Spleen (tissue), 11 donors: ENCODE measurements around the gene RNF152. TPM values are rescaled to one million over a fixed set of nuclear protein-coding genes. Genes with fewer than 3 reads are reported as not detected.

Experiments used
- DNase-seq: peaks from one replicate; pipeline ENCODE4 v3.0.0-alpha.2; 2020
- H3K27ac ChIP-seq, 8 donors: fragments of 200-600 bp; sonication (generic) in 7 of 8; 1 replicate in 4 of 8; 2 replicates in 4 of 8; pipeline versions ENCODE4 v1.5.0 to v1.8.0; 2016 to 2021; ENCODE audit warnings: inconsistent platforms in 4 of 8, mild to moderate bottlenecking in 4 of 8, moderate library complexity in 1 of 8
- H3K27me3 ChIP-seq, 7 donors: fragments of 200-600 bp; sonication (generic) in 6 of 7; replicated peaks in 1 of 7; 1 replicate in 4 of 7; 2 replicates in 3 of 7; pipeline versions ENCODE4 v1.5.0 to v1.8.0; 2016 to 2021; ENCODE audit warnings: inconsistent platforms in 3 of 7, mild to moderate bottlenecking in 1 of 7
- H3K36me3 ChIP-seq, 6 donors: fragments of 200-600 bp; sonication (generic) in 5 of 6; 1 replicate in 4 of 6; 2 replicates in 2 of 6; pipeline versions ENCODE4 v1.5.0 to v1.8.0; 2016 to 2021; ENCODE audit warnings: inconsistent platforms in 2 of 6
- H3K4me1 ChIP-seq, 6 donors: fragments of 200-600 bp; sonication (generic) in 5 of 6; 1 replicate in 3 of 6; 2 replicates in 3 of 6; pipeline versions ENCODE4 v1.5.0 to v1.8.0; 2016 to 2021; ENCODE audit warnings: inconsistent platforms in 3 of 6
- H3K4me3 ChIP-seq, 8 donors: fragments of 200-600 bp; sonication (generic) in 7 of 8; 1 replicate in 4 of 8; 2 replicates in 4 of 8; pipeline versions ENCODE4 v1.5.0 to v1.8.0; 2016 to 2021; ENCODE audit warnings: inconsistent platforms in 4 of 8, mild to moderate bottlenecking in 4 of 8, moderate library complexity in 2 of 8
- H3K9me3 ChIP-seq, 8 donors: fragments of 200-600 bp; sonication (generic) in 7 of 8; 1 replicate in 4 of 8; 2 replicates in 4 of 8; pipeline versions ENCODE4 v1.5.0 to v1.8.0; 2016 to 2021; ENCODE audit warnings: inconsistent platforms in 4 of 8
- CTCF ChIP-seq, 11 experiments: fragments of 200-600 bp in 7 of 11; fragments of 450-650 bp in 4 of 11; sonication (generic) in 4 of 11; IDR thresholded peaks in 8 of 11; conservative IDR thresholded peaks in 3 of 11; 1 replicate in 7 of 11; 2 replicates in 4 of 11; pipeline versions ENCODE4 v1.4.0 to v1.8.0; 2016 to 2021; ENCODE audit warnings: antibody characterized with exemption in 11 of 11, inconsistent platforms in 4 of 11, mild to moderate bottlenecking in 1 of 11
- POLR2A ChIP-seq, 3 donors: fragments of 450-650 bp; IDR thresholded peaks; one replicate each; pipeline ENCODE4 v1.5.1; 2017; ENCODE audit warnings: antibody characterized with exemption in 3 of 3, mild to moderate bottlenecking in 1 of 3
- POLR2AphosphoS5 ChIP-seq, 3 donors: sonication (generic); formaldehyde crosslinking; IDR thresholded peaks; one replicate each; pipeline ENCODE4 v1.5.1; 2017; ENCODE audit warnings: antibody characterized with exemption in 3 of 3
- WGBS, 5 donors: extraction: QIAGEN DNeasy Blood & Tissue Kit in 3 of 5; methylation state at CpG; one replicate each; pipeline versions ENCODE4 v1.1.5 to v1.1.7; 2013 to 2018; 5-methylcytosine and 5-hydroxymethylcytosine counted together
- intact Hi-C: fragments of 100-400 bp; cut with DNase I; formaldehyde crosslinking; loops from one replicate; pipeline ENCODE4 v1.15.0; 2023; ENCODE audit warnings: low total_unique reads
- polyA plus RNA-seq, 3 donors: library from polyadenylated mRNA; stranded (reverse); fragments of 200-250 nt; gene quantifications; one replicate each; pipeline ENCODE4 v1.2.1, GENCODE V29; 2013
- total RNA-seq, 7 donors: library from RNA; depleted of rRNA in 3 of 7; stranded (reverse); fragments of >200 nt in 3 of 7; fragmentation: NEBNext Ultra II Directional in 4 of 7; extraction: Animal tissue kit (Norgen Biotek cat#: 25700) in 4 of 7; gene quantifications; one replicate each; pipeline versions ENCODE4 v1.1.0 to v1.2.1, GENCODE V29; 2016 to 2021
- donor health status: healthy with polysubstance abuse.
- donor health status: DM: no; HTN: no; CAD: no; lungs with moderate emphysema.
- donor health status: DM: no; HTN: no; CAD: no.
- donor health status: Bipolar disorder and iron deficiency.
- donor health status: healthy.
- donor health status: DM: no; HTN: no; CAD: no.
- donor health status: DM: yes; HTN: yes; CAD: no.

The RNF152 gene
- total and polyA plus RNA-seq, 10 donors: 0.15 to 7.1 (median 2.2) TPM

- 88 to 95% (median 91%) methylated on average over 4 of the region's 4 CpGs for WGBS, 5 donors
- no peak for TF ChIP-seq CTCF (IDR thresholded peaks at IDR 0.05 in 8 of 11, conservative IDR thresholded peaks at IDR 0.05 in 3 of 11)
- TF ChIP-seq POLR2AphosphoS5 (IDR thresholded peaks at IDR 0.05): no peak
- no peak for TF ChIP-seq POLR2A (IDR thresholded peaks at IDR 0.05)
- DNase-seq: no peak
- Histone ChIP-seq H3K36me3 (no peaks in the 10 kb centered on the region), H3K9me3 (no peaks in the 10 kb centered on the region), H3K4me3 (no peak overlapping the region), H3K4me1 (no peaks in the 10 kb centered on the region), H3K27me3 (no peaks in the 10 kb centered on the region), H3K27ac (no peak overlapping the region)
- intact Hi-C loops: no loop called here
Measured at GRCh38 chr18:61822879-61823278, 69.9 kb downstream of the RNF152 start.

- intact Hi-C loops: no loop called here
- no peak for DNase-seq
- Histone ChIP-seq H3K27me3 (no peaks in the 10 kb centered on the region), H3K4me3 (no peak overlapping the region), H3K9me3 (no peaks in the 10 kb centered on the region), H3K36me3 (no peaks in the 10 kb centered on the region), H3K27ac (no peak overlapping the region), H3K4me1 (no peaks in the 10 kb centered on the region)
- 89 to 94% (median 91%) methylated on average over 4 of the region's 4 CpGs for WGBS, 5 donors
- TF ChIP-seq POLR2AphosphoS5 (IDR thresholded peaks at IDR 0.05): no peak
- TF ChIP-seq POLR2A (IDR thresholded peaks at IDR 0.05): no peak
- no peak for TF ChIP-seq CTCF (IDR thresholded peaks at IDR 0.05 in 8 of 11, conservative IDR thresholded peaks at IDR 0.05 in 3 of 11)
Measured at GRCh38 chr18:61821748-61822147, 71.1 kb downstream of the RNF152 start.

- no peak for DNase-seq
- 81 to 100% (median 85%) methylated on average over 1 of the region's 1 CpG for WGBS, 5 donors
- intact Hi-C loops: no loop called here
- peaks cover 0 to 2% (median 0%) of the 10 kb centered on the region in 6 donors for H3K36me3 ChIP-seq
- no peak overlapping the region for H3K4me3 ChIP-seq
- H3K27ac ChIP-seq: no peak overlapping the region
- TF ChIP-seq POLR2A (IDR thresholded peaks at IDR 0.05): no peak
- no peak for TF ChIP-seq POLR2AphosphoS5 (IDR thresholded peaks at IDR 0.05)
- no peak for TF ChIP-seq CTCF (IDR thresholded peaks at IDR 0.05 in 8 of 11, conservative IDR thresholded peaks at IDR 0.05 in 3 of 11)
- no peaks in the 10 kb centered on the region for H3K9me3 ChIP-seq
- no peaks in the 10 kb centered on the region for H3K27me3 ChIP-seq
- H3K4me1 ChIP-seq: no peaks in the 10 kb centered on the region
Measured at GRCh38 chr18:61820882-61821281, 71.9 kb downstream of the RNF152 start.

GRCh38 chr18:61817086-61817485, 75.7 kb downstream of the RNF152 start:
- WGBS, 5 donors: 84 to 89% (median 88%) methylated on average over 5 of the region's 5 CpGs
- TF ChIP-seq CTCF (IDR thresholded peaks at IDR 0.05 in 8 of 11, conservative IDR thresholded peaks at IDR 0.05 in 3 of 11) (no peak), POLR2AphosphoS5 (IDR thresholded peaks at IDR 0.05) (no peak), POLR2A (IDR thresholded peaks at IDR 0.05) (no peak)

More at GRCh38 chr18:61817086-61817485, 75.7 kb downstream of the RNF152 start:
- Histone ChIP-seq H3K4me3 (no peak overlapping the region), H3K27me3 (no peaks in the 10 kb centered on the region), H3K27ac (no peak overlapping the region), H3K9me3 (no peaks in the 10 kb centered on the region), H3K36me3 (peaks cover 0 to 7% (median 0%) of the 10 kb centered on the region in 6 donors), H3K4me1 (no peaks in the 10 kb centered on the region)
- no peak for DNase-seq
- intact Hi-C loops: no loop called here
